Common myeloid progenitor, CD34-positive (primary cell): ENCODE measurements around the gene CD200.
A peak's percentile ranks its signal among the peaks of the same experiment; 100 is the strongest.

Source experiments
- CTCF ChIA-PET: fragments of 350-600 bp; sonication (Branson Sonifier 250); formaldehyde crosslinking; loops from one replicate; lab custom pipeline; 2021; ENCODE audit warnings: antibody characterized with exemption; lab: Charles Lee
- POLR2A ChIA-PET: fragments of 350-600 bp; sonication (Branson Sonifier 250); formaldehyde crosslinking; loops from one replicate; lab custom pipeline; 2021; ENCODE audit warnings: antibody characterized with exemption; lab: Charles Lee
- DNase-seq, 3 donors: peaks; one replicate each; pipeline versions ENCODE4 v3.0.0 to v3.0.0-alpha.2; 2013
- H3K27ac ChIP-seq, 2 experiments: 1 replicate in 1 of 2; 2 replicates in 1 of 2; pipeline ENCODE4 v1.7.0; 2013; ENCODE audit warnings: inconsistent platforms in 2 of 2, low read length in 2 of 2, mild to moderate bottlenecking in 2 of 2, low read depth in 1 of 2, moderate library complexity in 1 of 2; ENCODE audit not compliant: severe bottlenecking in 2 of 2, insufficient read depth in 1 of 2, poor library complexity in 1 of 2
- H3K27me3 ChIP-seq, 5 experiments: replicated peaks in 2 of 5; 1 replicate in 3 of 5; 2 replicates in 2 of 5; pipeline versions ENCODE4 v1.6.1 to v1.7.0; 2013; ENCODE audit warnings: low read length in 4 of 5, mild to moderate bottlenecking in 2 of 5, moderate library complexity in 2 of 5, inconsistent platforms in 1 of 5; ENCODE audit not compliant: insufficient read depth in 5 of 5, control insufficient read depth in 4 of 5
- H3K36me3 ChIP-seq, 4 experiments: 1 replicate in 2 of 4; 2 replicates in 2 of 4; pipeline versions ENCODE4 v1.6.1 to v1.7.0; 2013; ENCODE audit warnings: low read length in 3 of 4, control low read depth in 1 of 4, mild to moderate bottlenecking in 1 of 4; ENCODE audit not compliant: control insufficient read depth in 4 of 4, insufficient read depth in 4 of 4
- H3K4me1 ChIP-seq, 4 experiments: 1 replicate in 3 of 4; 2 replicates in 1 of 4; pipeline versions ENCODE4 v1.6.1 to v1.7.1; 2013; ENCODE audit warnings: low read length in 3 of 4, mild to moderate bottlenecking in 3 of 4, control low read depth in 1 of 4, inconsistent platforms in 1 of 4, moderate library complexity in 1 of 4; ENCODE audit not compliant: control insufficient read depth in 4 of 4, insufficient read depth in 4 of 4; ENCODE audit errors: control extremely low read depth in 1 of 4
- H3K4me3 ChIP-seq, 7 experiments: 1 replicate in 4 of 7; 2 replicates in 3 of 7; pipeline versions ENCODE4 v1.5.1 to v1.7.0; 2013; ENCODE audit warnings: mild to moderate bottlenecking in 7 of 7, low read length in 6 of 7, moderate library complexity in 6 of 7, inconsistent platforms in 2 of 7, low read depth in 2 of 7, control low read depth in 1 of 7; ENCODE audit not compliant: insufficient read depth in 4 of 7, control insufficient read depth in 1 of 7; ENCODE audit errors: extremely low read depth in 1 of 7
- H3K9me3 ChIP-seq, 5 experiments: 1 replicate in 4 of 5; 2 replicates in 1 of 5; pipeline versions ENCODE4 v1.6.1 to v1.7.1; 2013; ENCODE audit warnings: low read length in 4 of 5, mild to moderate bottlenecking in 2 of 5, inconsistent platforms in 1 of 5, low read depth in 1 of 5, moderate library complexity in 1 of 5; ENCODE audit not compliant: control insufficient read depth in 4 of 5, insufficient read depth in 2 of 5; ENCODE audit errors: control extremely low read depth in 1 of 5
- WGBS: methylation state at CpG from one replicate; pipeline ENCODE4 v1.1.5; 2013; ENCODE audit not compliant: insufficient coverage; 5-methylcytosine and 5-hydroxymethylcytosine counted together

The CD200 gene

DNA sequence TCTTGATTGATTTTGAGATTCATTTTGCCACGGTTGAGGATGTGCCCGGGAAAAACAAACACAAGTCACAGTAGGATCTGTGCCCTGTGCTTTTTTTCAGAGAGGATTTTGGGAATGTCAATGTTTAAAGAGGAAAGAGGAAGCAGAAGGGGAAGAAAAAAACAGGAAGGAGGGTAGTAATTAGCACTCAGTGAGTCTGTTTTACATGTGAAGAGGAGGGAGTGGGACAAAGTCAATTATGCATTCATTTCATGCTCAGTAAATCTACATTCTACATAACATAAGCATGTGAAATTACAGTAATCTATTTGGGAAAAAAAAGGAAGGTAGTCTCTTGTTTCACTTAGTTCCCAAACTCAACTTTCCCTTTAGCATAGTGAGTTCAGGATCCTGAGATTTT, 18.3 kb upstream of the CD200 start:
- Histone ChIP-seq H3K27ac (no peak overlapping the region), H3K4me1 (peaks cover 0 to 3% (median 1%) of the 10 kb centered on the region in 4 experiments), H3K4me3 (no peak overlapping the region), H3K9me3 (peaks cover 0 to 4% (median 0%) of the 10 kb centered on the region in 5 experiments), H3K27me3 (no peaks in the 10 kb centered on the region), H3K36me3 (no peaks in the 10 kb centered on the region)
- ChIA-PET POLR2A (no interaction called here), CTCF (interaction anchor here (2.1 to 2.5 kb wide), 2 partner anchors 10 kb away, joined by 9 to 12 read pairs; no protein-coding TSS in a partner anchor)
- no peak for DNase-seq
- WGBS, result 94% methylated on average over 2 of the region's 2 CpGs

DNA sequence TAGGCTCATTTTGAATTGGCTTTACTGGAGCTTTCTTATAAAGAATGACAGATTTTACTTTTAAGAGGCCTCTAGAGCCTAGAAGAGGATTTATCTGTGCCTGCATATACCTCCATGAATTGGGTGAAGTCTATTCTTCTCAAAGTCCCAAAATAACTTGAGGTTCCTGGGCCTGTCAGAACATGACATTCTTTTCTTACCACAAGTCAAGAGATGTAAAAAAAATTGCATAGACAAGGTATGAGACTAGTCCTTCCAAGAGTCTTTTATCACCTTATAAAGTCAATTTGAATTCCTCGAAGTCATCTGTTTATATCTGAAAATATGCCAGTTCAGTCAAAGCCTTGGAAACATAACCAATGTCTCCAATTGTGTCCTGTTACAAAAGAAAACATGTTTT, 17.2 kb upstream of the CD200 start:
- Histone ChIP-seq H3K27me3 (no peaks in the 10 kb centered on the region), H3K4me1 (peaks cover 0 to 8% (median 3%) of the 10 kb centered on the region in 4 experiments), H3K9me3 (peaks cover 0 to 4% (median 0%) of the 10 kb centered on the region in 5 experiments), H3K4me3 (no peak overlapping the region), H3K27ac (no peak overlapping the region), H3K36me3 (no peaks in the 10 kb centered on the region)
- WGBS, result 0% methylated on average over 1 of the region's 1 CpG
- POLR2A ChIA-PET, result no interaction called here
- CTCF ChIA-PET, result interaction anchor here (0.8 to 2.1 kb wide), 8 partner anchors 10 to 217 kb away, joined by 3 to 12 read pairs (median 3); partner anchors contain the start of gene SLC9C1
- no peak for DNase-seq

DNA sequence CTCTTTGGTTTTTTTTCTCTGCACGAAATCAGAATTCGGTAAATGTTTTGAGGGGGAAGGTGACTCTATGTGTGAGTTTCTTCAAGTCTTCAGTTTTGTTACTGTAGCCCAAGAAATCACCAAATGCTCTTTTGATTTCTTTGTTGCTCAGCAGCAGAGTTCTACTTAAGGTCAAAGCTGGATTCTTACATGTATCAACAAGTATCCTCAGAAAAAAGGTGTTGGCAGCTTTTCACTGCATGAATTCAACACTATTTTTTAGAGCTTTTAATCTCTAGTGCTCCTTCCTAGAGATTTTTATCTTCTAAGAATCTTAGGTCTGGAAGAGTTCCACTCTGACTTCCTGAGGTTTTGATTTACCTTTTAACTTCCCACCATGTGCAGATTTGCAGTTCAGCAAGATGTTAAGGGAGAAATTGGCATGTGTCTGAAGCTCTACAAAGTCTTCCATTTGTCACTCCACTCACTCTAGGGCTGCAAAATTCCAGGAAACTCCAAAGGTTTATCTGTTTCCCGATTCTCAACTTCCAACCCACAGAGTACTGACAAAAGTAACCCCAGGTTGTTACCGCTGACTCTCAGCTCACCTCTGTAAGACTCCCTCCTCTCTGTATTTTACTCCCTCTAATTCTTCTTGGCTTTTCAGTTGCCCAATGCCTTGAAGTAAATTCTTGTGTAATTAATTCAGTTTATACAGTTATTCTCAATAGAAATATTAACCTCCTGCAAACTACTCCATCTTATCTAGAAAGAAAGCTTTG, 13.3 kb upstream of the CD200 start:
- Histone ChIP-seq H3K27me3 (no peaks in the 10 kb centered on the region), H3K9me3 (peaks cover 0 to 4% (median 0%) of the 10 kb centered on the region in 5 experiments), H3K4me3 (no peak overlapping the region), H3K27ac (no peak overlapping the region), H3K36me3 (no peaks in the 10 kb centered on the region), H3K4me1 (peaks cover 0 to 7% (median 5%) of the 10 kb centered on the region in 4 experiments)
- POLR2A ChIA-PET, result no interaction called here
- 86% methylated on average over 2 of the region's 4 CpGs for WGBS
- CTCF ChIA-PET, result interaction anchor here (1.0 to 2.6 kb wide), 9 partner anchors 14 to 214 kb away, joined by 3 to 8 read pairs (median 4); partner anchors contain the start of genes CD200 and SLC9C1
- no peak for DNase-seq

DNA sequence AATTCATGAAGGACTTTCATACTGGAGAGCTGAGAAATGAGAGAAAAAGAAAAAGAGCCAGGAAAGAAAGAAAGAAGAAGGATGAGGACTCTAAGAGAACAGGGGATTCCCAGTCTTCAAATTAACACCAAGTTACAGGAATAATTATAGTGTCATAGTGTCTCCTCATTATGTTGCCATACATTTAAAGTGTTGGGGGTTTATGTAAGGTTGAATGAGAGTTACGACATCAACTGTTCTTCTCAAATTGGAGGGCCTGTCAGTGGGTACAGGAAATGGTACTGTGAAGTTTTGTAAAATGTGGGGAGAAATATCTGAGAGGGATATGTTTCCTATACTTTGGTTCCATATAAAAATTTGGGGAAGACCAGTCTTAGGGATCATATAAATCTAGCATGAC, 12.3 kb upstream of the CD200 start:
- Histone ChIP-seq H3K4me1 (peaks cover 0 to 6% (median 5%) of the 10 kb centered on the region in 4 experiments), H3K36me3 (no peaks in the 10 kb centered on the region), H3K27ac (no peak overlapping the region), H3K4me3 (no peak overlapping the region), H3K27me3 (no peaks in the 10 kb centered on the region), H3K9me3 (peaks cover 0 to 4% (median 0%) of the 10 kb centered on the region in 5 experiments)
- no peak for DNase-seq
- no CpG with 5 or more reads among the region's 1 CpG for WGBS
- ChIA-PET POLR2A (no interaction called here), CTCF (interaction anchor here (0.6 to 2.9 kb wide), 5 partner anchors 13 to 213 kb away, joined by 3 to 11 read pairs (median 6); partner anchors contain the start of genes CD200 and SLC9C1)

DNA sequence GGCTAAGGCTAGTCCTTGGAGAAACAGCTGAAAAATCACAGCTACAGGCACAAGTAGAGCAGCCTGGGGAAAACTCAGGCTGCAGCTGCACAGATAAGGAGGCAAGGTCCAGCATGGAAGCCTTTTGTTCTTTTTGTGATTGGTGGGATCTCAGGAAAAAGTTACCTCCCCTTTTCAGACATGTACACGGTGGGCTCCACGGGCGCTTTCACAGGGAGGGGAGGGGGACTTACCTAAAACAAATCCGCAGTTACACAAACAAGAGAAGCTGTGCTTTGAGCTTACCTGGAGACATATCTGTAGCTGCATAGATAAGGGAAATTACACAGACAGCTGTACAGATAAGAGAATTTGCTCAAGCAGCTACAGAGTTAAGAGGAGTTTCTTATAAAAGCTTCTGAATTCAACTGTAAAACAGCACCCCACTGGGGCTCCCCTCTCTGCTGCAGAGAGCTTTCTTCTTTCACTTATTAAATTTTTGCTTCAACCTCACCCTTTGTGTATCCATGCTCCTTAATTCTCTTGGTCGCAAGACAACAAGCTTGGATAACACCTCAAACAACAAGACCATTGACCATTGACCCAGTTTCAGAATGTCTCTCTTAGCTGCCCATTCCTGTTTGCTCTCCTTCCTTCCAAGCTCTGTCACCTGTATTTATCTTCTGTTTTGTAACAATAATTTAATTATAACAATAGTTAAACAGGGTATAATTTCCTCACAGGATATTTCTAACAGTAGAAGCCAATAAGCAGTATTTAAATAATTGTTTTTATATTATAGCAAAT, 10.9 kb upstream of the CD200 start:
- peak in 1 of 3 donors; percentile 34 for DNase-seq
- Histone ChIP-seq H3K4me3 (no peak overlapping the region), H3K27me3 (no peaks in the 10 kb centered on the region), H3K36me3 (no peaks in the 10 kb centered on the region), H3K4me1 (peaks cover 0 to 6% (median 5%) of the 10 kb centered on the region in 4 experiments), H3K27ac (no peak overlapping the region), H3K9me3 (no peaks in the 10 kb centered on the region)
- 100% methylated on average over 1 of the region's 5 CpGs for WGBS
- CTCF ChIA-PET, result interaction anchor here (0.8 to 6.2 kb wide), 9 partner anchors 10 to 212 kb away, joined by 3 to 24 read pairs (median 6); partner anchors contain the start of genes CD200 and SLC9C1
- POLR2A ChIA-PET, result interaction anchor here (0.5 to 0.6 kb wide), 2 partner anchors 178 to 220 kb away, joined by 3 read pairs; no protein-coding TSS in a partner anchor

DNA sequence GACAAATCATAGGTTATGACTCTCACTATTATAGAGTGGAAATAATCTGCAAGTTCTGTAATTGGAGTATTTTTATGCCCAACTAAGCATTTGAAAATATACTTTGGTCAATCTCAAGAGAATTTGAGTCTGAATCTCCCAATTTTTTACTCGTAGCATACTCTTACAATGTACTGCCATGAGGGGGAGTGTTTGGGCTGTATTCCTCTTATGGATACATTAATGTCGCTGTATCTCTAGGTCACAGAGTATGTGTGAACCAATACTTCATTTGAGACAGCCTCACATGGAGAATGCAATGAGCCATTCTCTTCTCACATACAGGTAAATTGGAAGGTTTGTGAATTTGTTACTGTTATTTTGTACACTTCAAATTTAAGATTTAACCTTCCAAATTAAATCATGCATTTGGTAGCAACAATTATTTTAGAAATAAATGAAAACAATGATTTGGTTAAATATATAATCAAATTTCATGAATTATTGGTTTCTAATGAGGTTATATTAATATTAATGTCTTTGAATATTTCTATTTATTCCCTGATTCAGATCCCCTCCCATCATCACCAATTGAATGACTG, 5.5 kb upstream of the CD200 start:
- DNase-seq, result peak; percentile 72 to 88 (median 85)
- ChIA-PET POLR2A (interaction anchor here (0.7 kb wide), 1 partner anchor 52 kb away, joined by 4 read pairs; no protein-coding TSS in a partner anchor), CTCF (interaction anchor here (0.6 to 6.2 kb wide), 14 partner anchors 24 to 217 kb away, joined by 3 to 33 read pairs (median 4); partner anchors contain the start of gene SLC9C1)
- no peak overlapping the region for H3K27ac ChIP-seq
- H3K27me3 ChIP-seq, result no peaks in the 10 kb centered on the region
- H3K4me1 ChIP-seq, result peaks cover 0 to 1% (median 0%) of the 10 kb centered on the region in 4 experiments
- no peak overlapping the region for H3K4me3 ChIP-seq
- WGBS, result no CpG with 5 or more reads among the region's 2 CpGs
- H3K36me3 ChIP-seq, result no peaks in the 10 kb centered on the region
- no peaks in the 10 kb centered on the region for H3K9me3 ChIP-seq
